Suprapubic skin (tissue), 3 donors: ENCODE data around the gene OSBPL8.

ENCODE experiments used
- POLR2AphosphoS5 ChIP-seq, 3 donors: sonication (generic); formaldehyde crosslinking; IDR thresholded peaks; one replicate each; pipeline ENCODE4 v1.6.1; 2017; ENCODE audit warnings: antibody characterized with exemption in 3 of 3
- TF ChIP-seq, protein P1 (sequence below), 2 donors: fragments of 200-600 bp in 1 of 2; fragments of 450-650 bp in 1 of 2; sonication (generic) in 1 of 2; IDR thresholded peaks; one replicate each; pipeline ENCODE4 v1.5.1; 2016 to 2019; ENCODE audit warnings: antibody characterized with exemption in 2 of 2, mild to moderate bottlenecking in 1 of 2, moderate library complexity in 1 of 2

DNA sequence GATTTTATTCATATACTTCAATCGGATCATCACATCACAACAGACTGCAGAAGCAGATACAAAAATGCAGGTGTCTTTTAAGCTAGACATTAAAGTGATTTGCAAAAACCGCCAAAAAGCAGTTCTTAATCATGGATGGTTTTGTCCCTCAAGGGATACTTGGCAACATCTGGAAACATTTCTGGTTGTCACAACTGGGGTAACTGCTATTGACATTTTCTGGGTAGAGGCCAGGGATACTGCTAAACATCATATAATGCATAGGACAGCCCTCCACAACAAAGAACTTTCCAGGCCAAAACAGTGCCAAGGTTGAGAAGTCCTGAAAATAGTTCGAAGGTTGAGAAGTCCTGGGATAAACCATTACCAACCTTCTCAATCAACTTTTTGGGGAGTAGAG lies 109.6 kb downstream of the OSBPL8 start:
- TF ChIP-seq, protein P1, sequence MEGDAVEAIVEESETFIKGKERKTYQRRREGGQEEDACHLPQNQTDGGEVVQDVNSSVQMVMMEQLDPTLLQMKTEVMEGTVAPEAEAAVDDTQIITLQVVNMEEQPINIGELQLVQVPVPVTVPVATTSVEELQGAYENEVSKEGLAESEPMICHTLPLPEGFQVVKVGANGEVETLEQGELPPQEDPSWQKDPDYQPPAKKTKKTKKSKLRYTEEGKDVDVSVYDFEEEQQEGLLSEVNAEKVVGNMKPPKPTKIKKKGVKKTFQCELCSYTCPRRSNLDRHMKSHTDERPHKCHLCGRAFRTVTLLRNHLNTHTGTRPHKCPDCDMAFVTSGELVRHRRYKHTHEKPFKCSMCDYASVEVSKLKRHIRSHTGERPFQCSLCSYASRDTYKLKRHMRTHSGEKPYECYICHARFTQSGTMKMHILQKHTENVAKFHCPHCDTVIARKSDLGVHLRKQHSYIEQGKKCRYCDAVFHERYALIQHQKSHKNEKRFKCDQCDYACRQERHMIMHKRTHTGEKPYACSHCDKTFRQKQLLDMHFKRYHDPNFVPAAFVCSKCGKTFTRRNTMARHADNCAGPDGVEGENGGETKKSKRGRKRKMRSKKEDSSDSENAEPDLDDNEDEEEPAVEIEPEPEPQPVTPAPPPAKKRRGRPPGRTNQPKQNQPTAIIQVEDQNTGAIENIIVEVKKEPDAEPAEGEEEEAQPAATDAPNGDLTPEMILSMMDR (IDR thresholded peaks at IDR 0.05) = no peak
- no peak for TF ChIP-seq POLR2AphosphoS5 (IDR thresholded peaks at IDR 0.05)
